Suprapubic skin (tissue), 4 donors: ENCODE data around the gene ENKUR. TPM values are rescaled to one million over a fixed set of nuclear protein-coding genes. Genes with fewer than 3 reads are reported as not detected.

Experiments used
- DNase-seq, 2 donors: peaks; one replicate each; pipeline ENCODE4 v3.0.0-alpha.2; 2019; ENCODE audit warnings: low spot score in 2 of 2
- H3K27ac ChIP-seq: fragments of 200-600 bp; sonication (generic); one replicate; pipeline ENCODE4 v1.5.1; 2019
- H3K27me3 ChIP-seq: fragments of 200-600 bp; sonication (generic); one replicate; pipeline ENCODE4 v1.5.1; 2019
- H3K36me3 ChIP-seq: fragments of 200-600 bp; sonication (generic); one replicate; pipeline ENCODE4 v1.5.1; 2019
- H3K4me1 ChIP-seq: fragments of 200-600 bp; sonication (generic); one replicate; pipeline ENCODE4 v1.5.1; 2019
- H3K4me3 ChIP-seq: fragments of 200-600 bp; sonication (generic); one replicate; pipeline ENCODE4 v1.5.1; 2019; ENCODE audit warnings: mild to moderate bottlenecking
- H3K9me3 ChIP-seq: fragments of 200-600 bp; sonication (generic); one replicate; pipeline ENCODE4 v1.5.1; 2019
- CTCF ChIP-seq, 2 donors: fragments of 200-600 bp in 1 of 2; fragments of 450-650 bp in 1 of 2; sonication (generic) in 1 of 2; IDR thresholded peaks; one replicate each; pipeline ENCODE4 v1.5.1; 2016 to 2019; ENCODE audit warnings: antibody characterized with exemption in 2 of 2, mild to moderate bottlenecking in 1 of 2, moderate library complexity in 1 of 2
- EP300 ChIP-seq: sonication (generic); formaldehyde crosslinking; IDR thresholded peaks from one replicate; pipeline ENCODE4 v1.6.1; 2017; ENCODE audit warnings: antibody characterized with exemption
- POLR2A ChIP-seq, 2 donors: fragments of 450-650 bp; IDR thresholded peaks; one replicate each; pipeline ENCODE4 v1.6.1; 2017; ENCODE audit warnings: antibody characterized with exemption in 2 of 2, mild to moderate bottlenecking in 2 of 2, moderate library complexity in 2 of 2
- POLR2AphosphoS5 ChIP-seq, 3 donors: sonication (generic); formaldehyde crosslinking; IDR thresholded peaks; one replicate each; pipeline ENCODE4 v1.6.1; 2017; ENCODE audit warnings: antibody characterized with exemption in 3 of 3
- WGBS: methylation state at CpG from one replicate; pipeline ENCODE4 v1.1.5; 2018; 5-methylcytosine and 5-hydroxymethylcytosine counted together
- total RNA-seq, 4 donors: library from RNA; depleted of rRNA; stranded (reverse); fragments of >200 nt; gene quantifications; one replicate each; pipeline ENCODE4 v1.1.0, GENCODE V29; 2016

ENKUR gene
- total RNA-seq, 4 donors from 2014 or later = not detected

- peaks cover 34% of the 10 kb centered on the region for H3K4me1 ChIP-seq
- H3K27me3 ChIP-seq = no peaks in the 10 kb centered on the region
- 69% methylated on average over 5 of the region's 5 CpGs for WGBS
- DNase-seq = no peak
- H3K4me3 ChIP-seq = no peak overlapping the region
- H3K9me3 ChIP-seq = no peaks in the 10 kb centered on the region
- no peak overlapping the region for H3K27ac ChIP-seq
- H3K36me3 ChIP-seq = no peaks in the 10 kb centered on the region
- TF ChIP-seq POLR2A (IDR thresholded peaks at IDR 0.05) (no peak), CTCF (IDR thresholded peaks at IDR 0.05) (no peak), EP300 (no peak), POLR2AphosphoS5 (IDR thresholded peaks at IDR 0.05) (no peak)
These were observed 65.5 kb downstream of the ENKUR start for GRCh38 chr10:24950439-24950838.

GRCh38 chr10:24949616-24950015, 66.3 kb downstream of the ENKUR start:
- H3K9me3 ChIP-seq = no peaks in the 10 kb centered on the region
- no peak overlapping the region for H3K27ac ChIP-seq
- H3K36me3 ChIP-seq = no peaks in the 10 kb centered on the region
- no peak for TF ChIP-seq POLR2A (IDR thresholded peaks at IDR 0.05)
- no peak for TF ChIP-seq CTCF (IDR thresholded peaks at IDR 0.05)
- TF ChIP-seq POLR2AphosphoS5 (IDR thresholded peaks at IDR 0.05) = no peak
- TF ChIP-seq EP300 = no peak
- no peak overlapping the region for H3K4me3 ChIP-seq
- 75% methylated on average over 3 of the region's 3 CpGs for WGBS
- H3K4me1 ChIP-seq = peaks cover 34% of the 10 kb centered on the region
- DNase-seq = no peak
- H3K27me3 ChIP-seq = no peaks in the 10 kb centered on the region

GRCh38 chr10:24947304-24948097, 68.5 kb downstream of the ENKUR start:
- Histone ChIP-seq H3K4me1 (peaks cover 17% of the 10 kb centered on the region), H3K9me3 (no peaks in the 10 kb centered on the region), H3K27me3 (no peaks in the 10 kb centered on the region), H3K4me3 (no peak overlapping the region), H3K36me3 (no peaks in the 10 kb centered on the region), H3K27ac (peak overlapping the region; percentile 7)
- TF ChIP-seq POLR2A (IDR thresholded peaks at IDR 0.05) = no peak
- TF ChIP-seq EP300 = no peak
- TF ChIP-seq CTCF (IDR thresholded peaks at IDR 0.05) = no peak
- TF ChIP-seq POLR2AphosphoS5 (IDR thresholded peaks at IDR 0.05) = no peak
- WGBS = 61% methylated on average over 4 of the region's 4 CpGs
- DNase-seq = no peak

GRCh38 chr10:24944512-24945255, 71.3 kb downstream of the ENKUR start:
- Histone ChIP-seq H3K4me3 (no peak overlapping the region), H3K27ac (no peak overlapping the region), H3K9me3 (no peaks in the 10 kb centered on the region), H3K27me3 (no peaks in the 10 kb centered on the region), H3K36me3 (no peaks in the 10 kb centered on the region), H3K4me1 (peaks cover 9% of the 10 kb centered on the region)
- no peak for DNase-seq
- WGBS = 76% methylated on average over 11 of the region's 11 CpGs
- no peak for TF ChIP-seq CTCF (IDR thresholded peaks at IDR 0.05)
- no peak for TF ChIP-seq POLR2A (IDR thresholded peaks at IDR 0.05)
- TF ChIP-seq POLR2AphosphoS5 (IDR thresholded peaks at IDR 0.05) = no peak
- TF ChIP-seq EP300 = no peak

- no peak overlapping the region for H3K27ac ChIP-seq
- WGBS = 86% methylated on average over 2 of the region's 2 CpGs
These were observed 77.4 kb downstream of the ENKUR start for GRCh38 chr10:24938525-24938924.

More at GRCh38 chr10:24938525-24938924, 77.4 kb downstream of the ENKUR start:
- Histone ChIP-seq H3K9me3 (no peaks in the 10 kb centered on the region), H3K36me3 (no peaks in the 10 kb centered on the region), H3K27me3 (no peaks in the 10 kb centered on the region), H3K4me3 (no peak overlapping the region), H3K4me1 (no peaks in the 10 kb centered on the region)
- TF ChIP-seq POLR2AphosphoS5 (IDR thresholded peaks at IDR 0.05) = no peak
- no peak for TF ChIP-seq POLR2A (IDR thresholded peaks at IDR 0.05)
- no peak for TF ChIP-seq EP300
- no peak for TF ChIP-seq CTCF (IDR thresholded peaks at IDR 0.05)
- no peak for DNase-seq
